Muscle of arm (tissue), 12 donors: ENCODE data around the gene MROH7. TPM values are rescaled to one million over a fixed set of nuclear protein-coding genes. Genes with fewer than 3 reads are reported as not detected.

Source experiments
- DNase-seq: peaks from one replicate; pipeline ENCODE4 v3.0.0-alpha.2; 2013
- polyA plus RNA-seq, 12 donors: library from polyadenylated mRNA; unstranded; fragments of 120-200 nt; gene quantifications; one replicate each; pipeline ENCODE4 v1.2.1, GENCODE V29; 2013; ENCODE audit not compliant: insufficient read length in 12 of 12

Gene MROH7
- polyA plus RNA-seq, 12 donors, result 1.5 to 12.7 (median 4.2) TPM; not detected in 1

DNA sequence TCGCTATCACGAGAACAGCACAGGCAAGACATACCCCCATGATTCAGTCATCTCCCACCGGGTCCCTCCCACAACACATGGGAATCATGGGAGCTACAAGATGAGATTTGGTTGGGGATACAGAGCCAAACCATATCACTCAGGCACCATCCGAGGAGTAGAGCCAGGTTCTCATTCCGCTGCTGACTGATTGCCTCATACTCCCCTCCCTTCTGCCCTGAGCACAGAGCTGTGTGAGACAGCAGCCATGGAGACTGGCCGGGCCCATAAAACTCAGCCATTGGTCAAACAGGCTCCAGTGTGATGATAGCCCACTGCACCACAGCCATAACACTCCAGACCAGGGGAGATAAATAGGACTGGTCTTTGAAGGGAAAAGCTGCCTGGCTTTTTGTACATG, 96.7 kb downstream of the MROH7 start:
- DNase-seq, result no peak

DNA sequence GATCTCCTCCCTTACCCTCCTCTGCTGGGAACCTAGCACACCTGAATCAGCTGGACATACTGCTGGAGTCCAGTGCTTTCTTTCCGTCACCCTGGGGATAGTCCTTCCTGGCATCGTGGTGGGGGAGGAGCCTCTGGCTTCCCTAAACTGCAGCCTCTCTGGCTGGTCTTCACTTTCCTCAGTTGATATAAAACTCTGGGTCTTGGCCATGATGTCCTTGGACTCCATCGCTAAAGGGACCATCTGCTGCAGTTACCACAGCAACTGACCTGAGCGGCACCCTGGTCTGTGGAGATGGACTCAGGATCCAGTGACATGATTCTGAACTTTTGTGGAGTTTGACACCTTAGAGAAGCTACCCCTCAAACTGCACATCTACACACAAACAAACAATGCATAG, 99.9 kb downstream of the MROH7 start:
- no peak for DNase-seq

DNA sequence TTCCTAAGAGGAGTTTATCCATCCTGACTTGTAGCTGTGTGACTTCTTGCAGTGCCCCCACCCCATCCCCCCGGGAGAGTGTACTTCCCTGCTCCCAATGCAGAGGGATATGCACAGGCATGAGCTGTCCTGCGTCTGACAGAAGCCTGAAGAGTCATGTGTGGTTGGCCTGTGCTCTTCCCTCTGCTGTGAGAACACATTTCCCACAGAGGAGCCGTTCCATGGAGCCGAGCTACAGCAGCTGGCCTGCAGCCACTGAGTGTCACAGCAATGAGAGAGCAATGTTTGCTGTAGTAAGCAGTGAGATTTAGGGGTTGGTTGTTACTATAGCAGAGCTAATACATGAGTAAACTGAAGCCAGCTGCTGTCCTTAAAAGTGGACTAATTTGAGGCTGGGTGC, 100.7 kb downstream of the MROH7 start:
- DNase-seq, result peak; percentile 9

DNA sequence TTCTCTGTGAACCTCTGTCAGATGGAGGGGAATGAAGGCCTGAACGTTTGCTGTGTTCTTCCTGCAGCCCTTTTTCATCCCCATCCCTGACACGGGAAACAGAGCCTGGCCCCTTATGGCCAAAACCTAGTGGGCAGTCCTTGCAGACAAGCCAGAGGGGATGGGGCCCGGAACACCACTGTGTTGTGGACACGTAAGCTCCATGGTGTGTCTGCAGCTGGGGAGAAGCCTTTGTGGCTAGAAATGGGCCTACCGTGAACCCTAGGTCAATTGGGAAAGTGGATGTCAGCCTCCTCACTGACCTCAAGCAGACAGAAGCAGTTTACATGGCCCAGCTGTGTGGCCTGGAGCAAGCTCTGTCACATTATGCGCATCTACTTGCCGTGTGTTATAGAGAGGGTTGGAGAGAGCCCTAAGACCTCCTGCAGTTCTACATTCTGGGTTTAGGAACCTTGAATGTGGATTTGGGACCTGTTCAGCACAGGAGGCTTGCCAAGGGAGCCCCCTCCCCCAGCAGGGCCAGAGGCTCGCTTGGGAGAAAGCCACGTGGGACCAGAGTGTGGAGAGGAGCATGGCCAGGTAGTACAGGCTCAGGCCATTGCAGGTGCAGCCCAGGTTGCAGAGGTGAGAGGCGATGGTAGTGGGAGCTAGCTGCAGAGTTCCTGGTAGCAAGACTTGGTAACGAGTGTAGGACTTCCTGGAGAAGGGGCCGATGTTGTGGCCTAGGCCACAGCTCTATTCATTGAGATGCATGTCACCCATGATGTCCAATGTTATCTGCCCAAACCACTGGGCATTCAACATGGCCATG, 102.0 kb downstream of the MROH7 start:
- no peak for DNase-seq

DNA sequence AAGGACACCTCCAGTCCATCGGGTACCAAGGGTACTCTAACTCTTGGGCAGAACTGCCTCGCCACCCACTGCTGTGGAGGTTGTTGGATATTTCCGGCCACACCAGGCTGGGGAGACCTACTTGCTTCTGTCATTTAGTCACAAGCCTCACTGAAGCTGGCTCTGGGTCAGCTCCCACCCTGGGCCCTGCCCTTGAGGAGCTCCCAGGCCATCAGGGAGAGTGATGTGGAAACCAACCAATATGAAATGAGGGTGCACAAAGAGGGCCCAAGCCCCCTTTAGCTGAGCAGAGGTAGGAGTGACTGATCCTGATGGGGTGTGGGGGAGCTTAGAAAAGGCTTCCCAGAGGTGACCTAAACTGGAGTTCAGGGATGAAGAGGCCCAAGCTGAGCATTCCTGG, 103.1 kb downstream of the MROH7 start:
- no peak for DNase-seq

DNA sequence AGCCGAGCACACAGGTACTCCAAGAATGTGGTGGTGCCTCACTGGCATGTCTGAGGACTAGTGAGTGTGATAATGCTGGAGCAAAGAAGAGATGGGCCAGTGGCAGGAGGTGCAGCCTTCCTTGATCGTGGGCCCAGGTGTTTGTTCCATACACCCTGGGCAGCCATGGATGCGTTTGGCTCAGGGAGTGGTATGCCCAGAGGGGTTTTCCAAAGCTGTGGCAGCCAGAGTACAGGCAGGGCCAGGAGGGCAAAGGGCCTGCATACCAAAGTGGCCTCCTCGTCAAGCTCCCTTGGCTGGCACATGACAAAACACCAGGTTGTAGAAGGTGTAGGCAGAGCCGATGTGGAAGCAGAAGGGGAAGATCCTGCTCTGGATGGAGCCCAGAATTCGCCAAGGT, 103.7 kb downstream of the MROH7 start:
- no peak for DNase-seq

DNA sequence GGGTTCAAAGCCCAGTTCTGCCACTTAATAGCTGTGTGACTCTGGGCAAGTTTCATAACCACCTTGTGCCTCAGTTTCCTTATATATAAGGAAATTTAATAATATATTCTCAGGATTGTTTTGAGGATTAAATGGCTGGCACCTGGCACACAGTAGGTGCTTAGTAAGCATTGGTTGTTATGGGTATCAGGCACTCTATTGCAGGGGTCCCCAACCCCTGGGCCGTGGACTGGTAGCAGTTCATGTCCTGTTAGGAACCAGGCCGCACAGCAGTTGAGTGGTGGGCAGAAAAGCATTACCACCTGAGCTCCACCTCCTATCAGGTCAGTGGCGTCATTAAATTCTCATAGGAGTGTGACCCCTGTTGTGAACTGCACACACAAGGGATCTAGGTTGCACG, 104.3 kb downstream of the MROH7 start:
- no peak for DNase-seq

DNA sequence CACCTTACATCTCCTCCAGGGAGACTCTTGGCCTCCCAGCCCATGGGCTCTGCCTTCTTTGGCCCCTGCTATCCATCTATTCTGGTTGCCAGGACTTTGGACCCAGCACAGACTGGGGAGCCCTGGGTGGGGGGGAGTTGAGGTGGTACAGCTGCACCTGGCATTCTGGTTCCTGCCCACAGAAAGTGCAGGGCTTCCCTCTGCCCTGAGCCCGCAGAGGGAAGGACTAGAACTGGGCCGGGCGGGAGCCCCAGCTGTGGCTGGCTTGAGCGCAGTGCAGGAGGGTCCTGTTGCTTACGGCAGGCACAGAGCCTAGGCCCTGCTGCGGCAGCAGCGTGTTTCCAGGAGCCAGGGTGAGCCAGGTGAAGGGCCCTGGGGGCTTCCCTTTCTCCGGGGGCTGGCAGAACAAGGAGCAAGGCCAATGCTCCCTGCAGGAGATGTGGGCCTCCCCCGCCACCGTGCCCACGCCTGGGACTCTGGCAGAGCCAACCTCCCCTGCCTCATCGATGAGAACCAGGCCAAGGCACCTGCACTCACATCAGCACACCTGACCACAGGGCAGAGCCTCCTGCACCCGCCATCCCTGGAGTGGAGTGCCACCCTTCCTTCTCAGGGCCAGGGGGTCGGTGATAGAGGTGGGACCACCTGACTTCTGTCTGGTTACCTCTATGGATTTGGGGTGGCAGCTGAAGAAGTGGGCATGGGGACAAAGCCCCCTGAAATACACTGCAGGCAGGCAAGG, 106.7 kb downstream of the MROH7 start:
- no peak for DNase-seq

DNA sequence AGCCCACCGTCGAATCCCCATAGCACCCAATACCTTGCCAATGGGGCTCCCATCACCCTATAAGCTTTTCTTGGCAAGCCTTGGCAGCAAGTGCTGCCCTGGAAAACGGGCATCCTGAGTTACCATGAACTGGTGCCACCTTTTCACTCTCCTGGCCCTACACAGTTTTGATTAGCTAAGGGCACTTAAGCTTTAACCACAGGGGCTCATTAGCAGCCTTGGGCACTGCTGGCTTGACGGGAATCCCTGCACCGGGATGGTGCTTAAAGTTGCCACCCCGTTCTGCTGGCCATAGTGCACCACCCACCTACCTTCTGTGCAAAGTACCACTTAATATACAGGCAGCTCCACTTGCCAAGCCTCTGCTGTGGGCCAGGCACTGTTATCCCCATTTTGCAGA, 109.0 kb downstream of the MROH7 start:
- DNase-seq, result no peak

DNA sequence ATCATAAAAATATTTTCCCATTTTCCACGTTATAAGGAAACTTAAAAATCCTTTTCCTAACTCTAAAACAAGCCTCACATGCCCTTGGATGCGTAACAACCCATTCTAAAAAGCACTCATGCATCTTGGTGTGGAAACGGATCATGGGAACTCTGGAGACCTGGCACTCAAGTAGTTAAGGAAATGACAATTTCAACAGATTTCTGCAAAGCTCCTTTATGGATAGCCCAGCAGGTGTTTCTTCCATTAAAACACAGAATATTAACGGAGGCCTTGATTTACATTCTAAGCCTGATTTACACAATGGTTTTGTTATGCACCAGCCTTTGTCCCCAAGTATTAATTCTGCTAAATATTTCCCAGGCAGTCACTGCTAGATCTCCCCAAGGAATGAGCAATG, 109.8 kb downstream of the MROH7 start:
- no peak for DNase-seq

DNA sequence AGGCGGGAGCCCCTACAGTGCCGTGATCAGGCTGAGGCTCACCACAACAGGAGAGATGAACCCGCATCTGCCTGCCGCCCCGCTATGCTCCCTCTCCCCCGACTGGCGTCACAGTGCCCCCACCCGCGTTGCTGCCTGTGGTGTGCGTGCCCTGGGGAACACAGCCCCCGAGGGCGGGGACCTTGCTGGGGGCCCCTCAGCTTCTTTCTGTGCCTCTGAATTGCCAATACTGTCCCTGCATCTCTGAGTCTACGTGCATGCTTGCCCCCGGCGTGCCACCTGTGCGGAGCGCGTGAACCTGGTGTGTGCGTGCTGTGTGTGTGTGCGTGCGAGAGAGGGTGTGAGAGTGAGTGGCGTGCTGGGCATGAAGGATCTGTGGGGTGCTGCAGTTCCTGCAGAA, 112.5 kb downstream of the MROH7 start:
- DNase-seq, result no peak

DNA sequence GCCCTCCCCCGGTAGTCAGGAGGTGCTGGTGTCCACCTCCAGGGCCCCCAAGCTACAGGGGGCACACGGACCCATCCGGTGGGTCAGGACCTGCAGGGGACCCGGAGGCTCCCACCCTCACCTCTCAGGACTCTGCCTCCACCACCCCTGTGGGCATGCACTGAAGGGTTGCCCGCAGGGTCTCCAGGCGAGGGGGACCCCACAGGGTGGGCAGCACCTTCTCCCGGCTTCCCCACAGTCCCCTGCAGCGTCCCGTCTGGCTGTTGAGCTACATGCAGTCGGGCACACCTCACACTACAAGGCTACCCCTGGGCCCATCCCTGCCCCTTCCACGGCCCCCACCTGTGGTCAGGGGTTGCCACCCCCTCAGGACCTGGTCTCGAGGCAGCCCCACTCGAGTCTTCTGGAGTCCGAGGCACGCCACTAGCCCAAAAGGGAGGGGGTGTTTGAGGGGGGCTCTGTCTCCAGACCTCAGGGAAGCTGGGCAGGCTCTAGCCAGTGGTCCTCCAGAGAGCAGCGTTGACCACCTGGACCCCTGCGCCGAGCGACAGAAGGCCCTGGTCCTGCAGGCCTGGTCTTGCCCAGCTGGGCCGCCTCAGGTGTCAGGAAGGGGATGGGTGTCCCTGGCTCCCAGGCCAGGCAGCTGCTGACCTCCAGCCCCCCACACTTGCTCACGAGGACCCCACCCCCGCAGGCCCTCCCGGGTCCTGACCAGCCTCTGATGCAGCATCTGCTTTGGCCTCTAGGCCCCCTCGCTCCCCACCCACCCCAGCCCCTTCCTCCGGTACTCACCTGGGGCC, 113.1 kb downstream of the MROH7 start:
- DNase-seq, result no peak

DNA sequence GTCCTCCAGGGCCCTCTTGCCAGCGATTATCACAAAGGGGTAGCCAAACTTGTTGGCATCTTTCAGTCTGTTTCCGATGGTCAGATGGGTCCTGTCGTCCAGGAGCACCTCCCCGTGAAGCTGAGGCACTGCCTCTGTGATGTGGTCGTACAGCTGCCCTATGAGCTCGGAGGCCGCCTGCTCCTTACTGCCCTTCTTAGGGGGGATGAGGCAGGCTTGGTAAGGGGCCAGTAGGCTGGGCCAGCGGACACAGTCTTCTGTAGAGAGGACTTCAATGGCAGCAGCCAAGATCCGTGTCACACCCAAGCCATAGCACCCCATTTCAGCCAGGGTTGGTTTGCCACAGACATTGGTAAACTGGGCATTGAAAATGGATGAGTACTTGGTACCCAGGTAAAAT, 116.2 kb downstream of the MROH7 start:
- DNase-seq, result no peak

DNA sequence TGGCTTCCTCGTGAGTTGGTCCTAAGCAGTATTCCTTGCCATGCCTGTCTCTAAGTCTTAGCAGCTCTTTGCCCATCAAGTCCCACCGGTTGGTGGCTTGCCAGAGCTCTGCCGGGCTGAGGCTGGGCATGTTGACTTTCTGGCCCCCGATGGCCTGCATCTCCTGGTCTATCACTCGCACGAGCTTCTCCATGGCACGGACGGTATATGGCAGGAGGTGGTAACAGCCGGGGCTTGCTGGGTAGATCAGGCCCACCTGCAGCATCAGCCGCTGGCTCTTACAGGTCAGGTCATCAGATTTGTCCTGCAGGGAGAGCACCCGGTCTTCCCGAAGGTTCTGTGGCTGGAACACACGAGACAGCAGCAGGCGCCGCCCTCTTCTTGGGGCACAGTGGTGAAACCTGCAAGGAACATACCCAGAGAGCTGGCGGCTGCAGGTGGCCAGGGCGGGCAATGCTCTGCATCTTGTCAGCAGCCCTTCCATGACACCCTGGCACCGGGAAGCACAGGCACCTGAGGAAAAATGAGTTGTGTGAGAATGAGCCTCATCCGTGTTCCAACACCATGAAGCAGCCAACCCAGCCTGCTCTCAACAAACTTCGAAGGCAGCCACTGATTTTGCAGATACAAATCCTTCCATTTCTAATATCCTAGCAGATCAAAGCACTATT, 117.2 kb downstream of the MROH7 start:
- no peak for DNase-seq

Other genes starting within 250 kb of the MROH7 start
- gene SSBP3, start 235.4 kb upstream of the MROH7 start, polyA plus RNA-seq, result 100 to 1,000 TPM in 1 of 12 donors, 10 to 100 TPM in 10, not detected in 1; 49.2 to 117 (median 58.9) TPM
- 10 to 100 TPM in 3 of 12 donors, 1 to 10 TPM in 8, not detected in 1; 3.6 to 12.4 (median 6.5) TPM for gene ACOT11, start 93.6 kb upstream of the MROH7 start, polyA plus RNA-seq
- gene FAM151A, start 18.3 kb upstream of the MROH7 start, polyA plus RNA-seq, result 1 to 10 TPM in 1 of 12 donors, under 1 TPM in 9, not detected in 2; 0.15 to 1.1 (median 0.38) TPM
- gene TTC4, start 74.1 kb downstream of the MROH7 start, polyA plus RNA-seq, result 10 to 100 TPM in 11 of 12 donors, not detected in 1; 23.1 to 33.9 (median 28.2) TPM
- 1 to 10 TPM in 10 of 12 donors, not detected in 2; 3.6 to 5.4 (median 4.6) TPM for gene PARS2, start 122.7 kb downstream of the MROH7 start, polyA plus RNA-seq
- gene TTC22, start 159.5 kb downstream of the MROH7 start, polyA plus RNA-seq, result 1 to 10 TPM in 3 of 12 donors, under 1 TPM in 6, not detected in 3; 0.08 to 5.8 (median 0.14) TPM
- gene DHCR24, start 245.4 kb downstream of the MROH7 start, polyA plus RNA-seq, result 10 to 100 TPM in 11 of 12 donors, not detected in 1; 15.9 to 40.1 (median 28.4) TPM